IMR-90 (cell line): ENCODE results near the gene DHRS7C. TPM values are rescaled to one million over a fixed set of nuclear protein-coding genes. Genes with fewer than 3 reads are reported as not detected.

Experiments used
- ATAC-seq: fragments of 200-7000 bp; cut with Tn5 transposase; 2 replicates; pipeline ENCODE4 v1.9.1; 2020; ENCODE audit warnings: low read depth, mild to moderate bottlenecking, moderate library complexity
- BruUV-seq: library from RNA; stranded (reverse); fragments of 400-500 nt; replicated peaks from 2 replicates; lab custom pipeline; 2021; lab: Mats Ljungman, UMichigan
- CTCF ChIA-PET: fragments of 300-600 bp; formaldehyde crosslinking; extraction: SDS; loops from one replicate; lab custom pipeline; 2021; ENCODE audit warnings: antibody characterized with exemption; lab: Yijun Ruan, JAX
- POLR2A ChIA-PET: fragments of 300-600 bp; sonication (Branson Sonifier 250); formaldehyde crosslinking; loops from one replicate; lab custom pipeline; 2022; ENCODE audit warnings: antibody characterized with exemption; ENCODE audit not compliant: unreplicated experiment; lab: Charles Lee
- DNase-seq: peaks from one replicate; pipeline ENCODE4 v3.0.0; 2013
- H2AFZ ChIP-seq: replicated peaks from 2 replicates; pipeline ENCODE3; 2013; ENCODE audit warnings: low read length, mild to moderate bottlenecking; ENCODE audit not compliant: poor library complexity
- H2AK5ac ChIP-seq: 2 replicates; pipeline ENCODE4 v1.6.1; 2013; ENCODE audit warnings: low read depth, low read length, inconsistent platforms
- H2AK9ac ChIP-seq: replicated peaks from 2 replicates; pipeline ENCODE3; 2013; ENCODE audit warnings: mild to moderate bottlenecking, low read depth, low read length, moderate library complexity; ENCODE audit not compliant: poor library complexity
- H2BK120ac ChIP-seq: 2 replicates; pipeline ENCODE4 v1.6.1; 2013; ENCODE audit warnings: low read depth, low read length, inconsistent platforms
- H2BK15ac ChIP-seq: 3 replicates; pipeline ENCODE4 v1.6.1; 2013; ENCODE audit warnings: low read depth, low read length, inconsistent platforms
- H2BK20ac ChIP-seq: 2 replicates; pipeline ENCODE4 v1.6.1; 2013; ENCODE audit warnings: low read depth, mild to moderate bottlenecking, inconsistent platforms, low read length, moderate library complexity
- H2BK5ac ChIP-seq: 2 replicates; pipeline ENCODE4 v1.6.1; 2013; ENCODE audit warnings: mild to moderate bottlenecking, low read depth, low read length, inconsistent platforms; ENCODE audit not compliant: poor library complexity, severe bottlenecking
- H3K14ac ChIP-seq: replicated peaks from 2 replicates; pipeline ENCODE4 v1.6.1; 2013; ENCODE audit warnings: low read depth, low read length, inconsistent platforms
- H3K18ac ChIP-seq: 2 replicates; pipeline ENCODE4 v1.6.1; 2013; ENCODE audit warnings: low read depth, low read length, control low read depth
- H3K23ac ChIP-seq: 2 replicates; pipeline ENCODE4 v1.6.1; 2013; ENCODE audit warnings: low read depth, low read length, inconsistent platforms
- H3K27ac ChIP-seq: 2 replicates; pipeline ENCODE4 v1.5.1; 2013; ENCODE audit warnings: mild to moderate bottlenecking, control low read depth, low read length; ENCODE audit not compliant: insufficient read depth
- H3K27me3 ChIP-seq: 2 replicates; pipeline ENCODE4 v1.6.1; 2013; ENCODE audit warnings: low read length; ENCODE audit not compliant: control insufficient read depth, insufficient read depth
- H3K36me3 ChIP-seq: 2 replicates; pipeline ENCODE4 v1.6.1; 2013; ENCODE audit warnings: low read length, mixed read lengths; ENCODE audit not compliant: control insufficient read depth, insufficient read depth
- H3K4ac ChIP-seq: 2 replicates; pipeline ENCODE4 v1.6.1; 2013; ENCODE audit warnings: low read depth, low read length, inconsistent platforms
- H3K4me1 ChIP-seq: 2 replicates; pipeline ENCODE4 v1.6.1; 2013; ENCODE audit warnings: low read length, mixed read lengths; ENCODE audit not compliant: control insufficient read depth, insufficient read depth
- H3K4me2 ChIP-seq: 2 replicates; pipeline ENCODE4 v1.6.1; 2013; ENCODE audit warnings: low read depth, mild to moderate bottlenecking, control low read depth, low read length, moderate library complexity
- H3K4me3 ChIP-seq: 2 replicates; pipeline ENCODE4 v1.5.1; 2013; ENCODE audit warnings: low read depth, mild to moderate bottlenecking, control low read depth, low read length, moderate library complexity; ENCODE audit not compliant: insufficient read depth
- H3K56ac ChIP-seq: 2 replicates; pipeline ENCODE4 v1.6.1; 2013; ENCODE audit warnings: low read length, inconsistent platforms; ENCODE audit not compliant: insufficient read depth; ENCODE audit errors: extremely low read depth
- H3K79me1 ChIP-seq, 2 experiments: 2 replicates each; pipeline ENCODE4 v1.6.1; 2013; ENCODE audit warnings: low read length in 2 of 2, inconsistent platforms in 1 of 2, low read depth in 1 of 2
- H3K9ac ChIP-seq: 2 replicates; pipeline ENCODE4 v1.6.1; 2013; ENCODE audit warnings: low read depth, low read length, control low read depth
- H3K9me1 ChIP-seq: 2 replicates; pipeline ENCODE4 v1.6.1; 2013; ENCODE audit warnings: low read length, inconsistent platforms; ENCODE audit not compliant: insufficient read depth
- H3K9me3 ChIP-seq: 2 replicates; pipeline ENCODE4 v1.6.1; 2013; ENCODE audit warnings: low read length; ENCODE audit not compliant: control insufficient read depth, insufficient read depth
- H4K20me1 ChIP-seq: 2 replicates; pipeline ENCODE4 v1.6.1; 2013; ENCODE audit warnings: low read length, inconsistent platforms; ENCODE audit not compliant: insufficient read depth
- H4K5ac ChIP-seq: 2 replicates; pipeline ENCODE4 v1.6.1; 2013; ENCODE audit warnings: mild to moderate bottlenecking, low read depth, low read length, control low read depth
- H4K8ac ChIP-seq, 2 experiments: 2 replicates each; pipeline ENCODE4 v1.6.1; 2013; ENCODE audit warnings: low read depth in 2 of 2, low read length in 2 of 2, control low read depth in 1 of 2, inconsistent platforms in 1 of 2
- H4K91ac ChIP-seq: 2 replicates; pipeline ENCODE4 v1.6.1; 2013; ENCODE audit warnings: low read depth, low read length, inconsistent platforms; ENCODE audit not compliant: insufficient read depth
- BHLHE40 ChIP-seq: fragments of 150-350 bp; IDR thresholded peaks from 2 replicates; pipeline ENCODE4 v1.6.1; 2016; ENCODE audit warnings: mild to moderate bottlenecking, low read depth, low read length
- CEBPB ChIP-seq: IDR thresholded peaks from 2 replicates; pipeline ENCODE4 v1.6.1; 2012; ENCODE audit warnings: low read depth, low read length, improper control_type of control experiment
- CHD1 ChIP-seq: IDR thresholded peaks from 2 replicates; pipeline ENCODE4 v1.6.1; 2012; ENCODE audit warnings: low read depth, low read length, improper control_type of control experiment
- FOS ChIP-seq: fragments of 150-350 bp; IDR thresholded peaks from 2 replicates; pipeline ENCODE4 v1.6.1; 2016; ENCODE audit warnings: low read depth, low read length
- MAFK ChIP-seq: IDR thresholded peaks from 2 replicates; pipeline ENCODE4 v1.6.1; 2012; ENCODE audit warnings: low read depth, low read length, improper control_type of control experiment
- MAZ ChIP-seq: IDR thresholded peaks from 2 replicates; pipeline ENCODE4 v1.6.1; 2012; ENCODE audit warnings: low read depth, mild to moderate bottlenecking, low read length, improper control_type of control experiment, moderate library complexity, borderline replicate concordance
- MXI1 ChIP-seq: IDR thresholded peaks from 2 replicates; pipeline ENCODE4 v1.6.1; 2012; ENCODE audit warnings: low read depth, mild to moderate bottlenecking, low read length, moderate library complexity, borderline replicate concordance
- RAD21 ChIP-seq: IDR thresholded peaks from 2 replicates; pipeline ENCODE4 v1.6.1; 2012; ENCODE audit warnings: low read length, improper control_type of control experiment
- RCOR1 ChIP-seq: IDR thresholded peaks from 2 replicates; pipeline ENCODE4 v1.6.1; 2012; ENCODE audit warnings: mild to moderate bottlenecking, low read length, improper control_type of control experiment; ENCODE audit not compliant: insufficient replicate concordance
- RFX5 ChIP-seq: IDR thresholded peaks from 2 replicates; pipeline ENCODE4 v1.8.0; 2012; ENCODE audit warnings: low read depth, mild to moderate bottlenecking, low read length, moderate library complexity
- SMC3 ChIP-seq: fragments of 150-350 bp; IDR thresholded peaks from 2 replicates; pipeline ENCODE4 v1.6.1; 2016; ENCODE audit warnings: low read depth, mild to moderate bottlenecking, antibody characterized with exemption, low read length, moderate library complexity
- whole genome bisulfite sequencing, 2 experiments: methylation state at CpG; one replicate each; pipeline versions ENCODE4 v1.1.5 to v1.1.7; 2013; ENCODE audit warnings: missing lambda C conversion rate in 2 of 2; ENCODE audit not compliant: insufficient read length in 1 of 2; ENCODE audit errors: extremely low coverage in 2 of 2; 5-methylcytosine and 5-hydroxymethylcytosine counted together
- dilution Hi-C: fragments of 300-500 bp; cut with HindIII; formaldehyde crosslinking; loops from one replicate; pipeline ENCODE4 v1.14.3; 2018; ENCODE audit warnings: low sequenced_read_pairs; ENCODE audit not compliant: unreplicated experiment
- in situ Hi-C: fragments of 300-500 bp; cut with MboI; formaldehyde crosslinking; loops from 3 replicates; pipeline ENCODE4 v1.14.3; 2019; ENCODE audit warnings: low sequenced_read_pairs, inconsistent platforms, mixed read lengths
- intact Hi-C: fragments of 100-400 bp; cut with micrococcal nuclease; formaldehyde crosslinking; loops from 2 replicates; pipeline ENCODE4 v1.10.0; 2022
- polyA plus RNA-seq, 3 experiments: library from polyadenylated mRNA; depleted of rRNA; stranded (reverse); fragments of >200 nt; gene quantifications; 2 replicates each; pipeline ENCODE4 v1.2.3, GENCODE V29; 2012; ENCODE audit warnings: low replicate concordance in 1 of 3
- total RNA-seq: library from RNA; depleted of rRNA; stranded (reverse); fragments of >200 nt; gene quantifications from 2 replicates; pipeline ENCODE4 v1.2.3, GENCODE V29; 2012
- TF ChIP-seq, protein P1 (sequence below): conservative IDR thresholded peaks from 2 replicates; pipeline ENCODE4 v1.5.1; 2012; ENCODE audit warnings: mild to moderate bottlenecking, low read depth, low read length, improper control_type of control experiment
- TF ChIP-seq, protein P2 (sequence below): fragments of 150-350 bp; IDR thresholded peaks from 2 replicates; pipeline ENCODE4 v1.6.1; 2016; ENCODE audit warnings: low read depth, mild to moderate bottlenecking, low read length, moderate library complexity, borderline replicate concordance
- TF ChIP-seq, protein P3 (sequence below): fragments of 150-350 bp; IDR thresholded peaks from 2 replicates; pipeline ENCODE4 v1.6.1; 2017; ENCODE audit warnings: mild to moderate bottlenecking, antibody characterized with exemption, low read length, low read depth

DHRS7C gene
- total and polyA plus RNA-seq, 2 of the 4 experiments (the other 2 are of a cell fraction): not detected

DNA sequence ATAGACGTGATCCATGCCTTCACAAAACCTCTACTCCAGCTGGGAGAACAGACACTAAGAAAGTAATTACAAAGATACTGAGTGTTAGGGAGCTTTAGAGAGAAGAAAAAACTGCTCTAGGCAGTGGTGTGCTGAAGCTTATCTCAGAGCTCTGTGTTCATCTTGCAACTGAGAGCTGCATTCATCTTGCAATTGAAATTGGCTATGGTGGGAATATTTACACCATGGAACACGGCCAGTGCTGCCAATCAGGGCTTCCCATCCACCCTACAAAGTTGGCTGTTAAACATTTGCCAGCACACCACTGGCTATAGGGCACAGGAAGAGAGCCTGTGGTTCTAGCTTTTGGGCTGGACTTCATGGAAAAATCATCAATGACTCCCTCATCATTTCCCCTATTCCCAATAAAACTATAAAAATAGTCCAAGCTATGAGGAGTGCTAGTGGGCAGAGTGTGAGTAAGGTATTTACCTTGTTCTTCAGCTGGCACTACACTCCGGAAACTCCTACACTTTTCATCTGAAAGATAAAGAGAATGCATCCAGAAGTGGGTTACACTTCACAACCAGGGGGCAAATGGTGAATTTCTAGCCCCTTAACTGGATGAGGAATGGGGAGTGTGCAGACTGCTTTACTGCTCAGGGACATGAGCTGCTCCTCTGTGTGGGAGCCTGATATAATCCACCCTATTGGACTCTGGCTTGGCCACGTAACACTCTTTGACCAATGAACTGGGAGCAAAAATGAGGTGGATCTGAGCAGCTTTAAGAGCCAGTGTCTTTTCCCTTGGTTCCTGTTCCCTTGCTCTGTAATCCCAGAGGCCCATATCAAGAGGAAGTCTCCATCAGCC, 18.9 kb upstream of the DHRS7C start:
- H4K8ac ChIP-seq: no peak overlapping the region
- no peak overlapping the region for H4K5ac ChIP-seq
- no peaks in the 10 kb centered on the region for H3K36me3 ChIP-seq
- ChIA-PET CTCF (interaction anchor here (0.6 kb wide), 1 partner anchor 232 kb away, joined by 3 read pairs; no protein-coding TSS in a partner anchor), POLR2A (no interaction called here)
- no peaks in the 10 kb centered on the region for H4K20me1 ChIP-seq
- H3K9me1 ChIP-seq: no peaks in the 10 kb centered on the region
- WGBS, 2 experiments: no CpG with 5 or more reads among the region's 4 CpGs
- ATAC-seq (no peak), DNase-seq (no peak)
- no peak overlapping the region for H3K9ac ChIP-seq
- H2AK9ac ChIP-seq: no peak overlapping the region
- H2BK120ac ChIP-seq: no peak overlapping the region
- H3K14ac ChIP-seq: no peak overlapping the region
- no peak overlapping the region for H3K56ac ChIP-seq
- no peak overlapping the region for H2BK5ac ChIP-seq
- intact Hi-C loops (no loop called here), dilution Hi-C loops (no loop called here), in situ Hi-C loops (no loop called here)
- no peak overlapping the region for H2AFZ ChIP-seq
- H3K9me3 ChIP-seq: peaks cover 4% of the 10 kb centered on the region; the same call in 1 of the 2 replicates
- H4K91ac ChIP-seq: no peak overlapping the region
- H3K4ac ChIP-seq: no peak overlapping the region
- H3K4me3 ChIP-seq: no peak overlapping the region
- no TSS peak for BruUV-seq
- H3K18ac ChIP-seq: no peak overlapping the region
- no peaks in the 10 kb centered on the region for H3K27me3 ChIP-seq
- no peak overlapping the region for H3K27ac ChIP-seq
- no peak overlapping the region for H3K23ac ChIP-seq
- H3K79me1 ChIP-seq: no peaks in the 10 kb centered on the region
- H3K4me1 ChIP-seq: no peaks in the 10 kb centered on the region
- H3K4me2 ChIP-seq: no peak overlapping the region
- no peak overlapping the region for H2BK15ac ChIP-seq
- no peak overlapping the region for H2AK5ac ChIP-seq
- H2BK20ac ChIP-seq: no peak overlapping the region
- TF ChIP-seq FOS: no peak
- TF ChIP-seq RCOR1: no peak
- TF ChIP-seq SMC3: no peak
- TF ChIP-seq BHLHE40: no peak
- TF ChIP-seq RAD21: no peak
- TF ChIP-seq MXI1: no peak
- TF ChIP-seq MAFK: no peak
- TF ChIP-seq, protein P1, sequence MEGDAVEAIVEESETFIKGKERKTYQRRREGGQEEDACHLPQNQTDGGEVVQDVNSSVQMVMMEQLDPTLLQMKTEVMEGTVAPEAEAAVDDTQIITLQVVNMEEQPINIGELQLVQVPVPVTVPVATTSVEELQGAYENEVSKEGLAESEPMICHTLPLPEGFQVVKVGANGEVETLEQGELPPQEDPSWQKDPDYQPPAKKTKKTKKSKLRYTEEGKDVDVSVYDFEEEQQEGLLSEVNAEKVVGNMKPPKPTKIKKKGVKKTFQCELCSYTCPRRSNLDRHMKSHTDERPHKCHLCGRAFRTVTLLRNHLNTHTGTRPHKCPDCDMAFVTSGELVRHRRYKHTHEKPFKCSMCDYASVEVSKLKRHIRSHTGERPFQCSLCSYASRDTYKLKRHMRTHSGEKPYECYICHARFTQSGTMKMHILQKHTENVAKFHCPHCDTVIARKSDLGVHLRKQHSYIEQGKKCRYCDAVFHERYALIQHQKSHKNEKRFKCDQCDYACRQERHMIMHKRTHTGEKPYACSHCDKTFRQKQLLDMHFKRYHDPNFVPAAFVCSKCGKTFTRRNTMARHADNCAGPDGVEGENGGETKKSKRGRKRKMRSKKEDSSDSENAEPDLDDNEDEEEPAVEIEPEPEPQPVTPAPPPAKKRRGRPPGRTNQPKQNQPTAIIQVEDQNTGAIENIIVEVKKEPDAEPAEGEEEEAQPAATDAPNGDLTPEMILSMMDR: no peak
- TF ChIP-seq CHD1: no peak
- TF ChIP-seq, protein P2, sequence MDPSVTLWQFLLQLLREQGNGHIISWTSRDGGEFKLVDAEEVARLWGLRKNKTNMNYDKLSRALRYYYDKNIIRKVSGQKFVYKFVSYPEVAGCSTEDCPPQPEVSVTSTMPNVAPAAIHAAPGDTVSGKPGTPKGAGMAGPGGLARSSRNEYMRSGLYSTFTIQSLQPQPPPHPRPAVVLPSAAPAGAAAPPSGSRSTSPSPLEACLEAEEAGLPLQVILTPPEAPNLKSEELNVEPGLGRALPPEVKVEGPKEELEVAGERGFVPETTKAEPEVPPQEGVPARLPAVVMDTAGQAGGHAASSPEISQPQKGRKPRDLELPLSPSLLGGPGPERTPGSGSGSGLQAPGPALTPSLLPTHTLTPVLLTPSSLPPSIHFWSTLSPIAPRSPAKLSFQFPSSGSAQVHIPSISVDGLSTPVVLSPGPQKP: no peak
- no peak for TF ChIP-seq RFX5
- no peak for TF ChIP-seq MAZ
- TF ChIP-seq, protein P3, sequence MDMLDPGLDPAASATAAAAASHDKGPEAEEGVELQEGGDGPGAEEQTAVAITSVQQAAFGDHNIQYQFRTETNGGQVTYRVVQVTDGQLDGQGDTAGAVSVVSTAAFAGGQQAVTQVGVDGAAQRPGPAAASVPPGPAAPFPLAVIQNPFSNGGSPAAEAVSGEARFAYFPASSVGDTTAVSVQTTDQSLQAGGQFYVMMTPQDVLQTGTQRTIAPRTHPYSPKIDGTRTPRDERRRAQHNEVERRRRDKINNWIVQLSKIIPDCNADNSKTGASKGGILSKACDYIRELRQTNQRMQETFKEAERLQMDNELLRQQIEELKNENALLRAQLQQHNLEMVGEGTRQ: no peak
- no peak for TF ChIP-seq CEBPB
